K562 (cell line): ENCODE measurements around the gene TESK1. TPM values are rescaled to one million over a fixed set of nuclear protein-coding genes. Genes with fewer than 3 reads are reported as not detected.
"Not testable (repeated sequence)": the region's sequence is repeated elsewhere in the genome, so short reads cannot be mapped to it uniquely, and the experiment has no call there.

Experiments
- ATAC-seq: fragments of 200-7000 bp; cut with Tn5 transposase; 3 replicates; pipeline ENCODE4 v1.9.1; 2020; ENCODE audit warnings: moderate library complexity
- BruUV-seq: library from RNA; stranded (reverse); fragments of 400-500 nt; replicated peaks from 2 replicates; lab custom pipeline; 2021; lab: Mats Ljungman, UMichigan
- CTCF ChIA-PET: fragments of 300-600 bp; formaldehyde crosslinking; extraction: SDS; loops from one replicate; lab custom pipeline; 2021; ENCODE audit warnings: low intra/inter-chr PET ratio; lab: Yijun Ruan, JAX
- POLR2A ChIA-PET: fragments of 300-600, 350-650 bp; sonication (Branson Sonifier 250); formaldehyde crosslinking; extraction: SDS; loops from one replicate; lab custom pipeline; 2021; ENCODE audit warnings: antibody characterized with exemption, inconsistent platforms; lab: Yijun Ruan, JAX
- DNase-seq, 4 experiments: peaks; one replicate each; pipeline versions ENCODE4 v3.0.0 to v3.0.0-alpha.2; 2011 to 2018; ENCODE audit warnings: low spot score in 3 of 4, mixed read lengths in 3 of 4; ENCODE audit errors: extremely low read depth in 1 of 4
- FAIRE-seq: peaks from 2 replicates; lab custom pipeline; 2011; peaks lifted over from hg19 to GRCh38; lab: Jason Lieb, UNC
- H2AFZ ChIP-seq: 2 replicates; pipeline ENCODE4 v1.6.0; 2011; ENCODE audit warnings: low read depth, low read length, control low read depth, inconsistent platforms
- H3K27ac ChIP-seq: fragments of 200-600 bp; 3 replicates; pipeline ENCODE4 v1.8.0; 2011; ENCODE audit warnings: low read depth, mild to moderate bottlenecking, control low read depth, inconsistent platforms, low read length, moderate library complexity, mixed read lengths; ENCODE audit errors: extremely low read depth
- H3K27me3 ChIP-seq, 2 experiments: fragments of 300-600 bp in 1 of 2; 2 replicates in 1 of 2; 3 replicates in 1 of 2; pipeline versions ENCODE4 v1.6.0 to v1.8.0; 2011; ENCODE audit warnings: inconsistent platforms in 2 of 2, low read length in 2 of 2, mild to moderate bottlenecking in 1 of 2, mixed read lengths in 1 of 2, moderate library complexity in 1 of 2; ENCODE audit not compliant: control insufficient read depth in 2 of 2, insufficient read depth in 2 of 2
- H3K36me3 ChIP-seq: fragments of 300-600 bp; 3 replicates; pipeline ENCODE4 v1.8.0; 2011; ENCODE audit warnings: mild to moderate bottlenecking, low read length, inconsistent platforms; ENCODE audit not compliant: control insufficient read depth, insufficient read depth
- H3K4me1 ChIP-seq, 2 experiments: fragments of 200-600 bp in 1 of 2; replicated peaks in 1 of 2; 2 replicates in 1 of 2; 3 replicates in 1 of 2; pipeline versions ENCODE4 v1.5.1 to v1.8.0; 2011; ENCODE audit warnings: inconsistent platforms in 2 of 2, low read length in 2 of 2, mild to moderate bottlenecking in 1 of 2, mixed read lengths in 1 of 2, moderate library complexity in 1 of 2; ENCODE audit not compliant: control insufficient read depth in 2 of 2, insufficient read depth in 2 of 2
- H3K4me2 ChIP-seq: 2 replicates; pipeline ENCODE4 v1.6.1; 2011; ENCODE audit warnings: low read length, control low read depth, inconsistent platforms, mixed read lengths; ENCODE audit not compliant: insufficient read depth
- H3K4me3 ChIP-seq: fragments of 200-600 bp; sonication (generic), shearing (Covaris generic); 2 replicates; pipeline ENCODE4 v1.5.1; 2016; ENCODE audit warnings: control low read depth, inconsistent platforms
- H3K79me2 ChIP-seq: fragments of 200-600 bp; 3 replicates; pipeline ENCODE4 v1.8.0; 2011; ENCODE audit warnings: low read length, inconsistent platforms; ENCODE audit not compliant: control insufficient read depth, insufficient read depth
- H3K9ac ChIP-seq, 2 experiments: 2 replicates each; pipeline versions ENCODE4 v1.6.0 to v1.6.1; 2011; ENCODE audit warnings: low read depth in 2 of 2, low read length in 2 of 2, control low read depth in 1 of 2, inconsistent platforms in 1 of 2, mild to moderate bottlenecking in 1 of 2, mixed read lengths in 1 of 2; ENCODE audit not compliant: insufficient read depth in 1 of 2
- H3K9me1 ChIP-seq: one replicate; pipeline ENCODE4 v1.6.0; 2011; ENCODE audit warnings: inconsistent platforms, mild to moderate bottlenecking, low read length, moderate library complexity; ENCODE audit not compliant: control insufficient read depth, insufficient read depth
- H3K9me3 ChIP-seq: replicated peaks from 2 replicates; pipeline ENCODE4 v1.5.1; 2011; ENCODE audit warnings: low read depth, low read length, inconsistent platforms; ENCODE audit not compliant: control insufficient read depth, insufficient read depth
- H4K20me1 ChIP-seq: replicated peaks from 2 replicates; pipeline ENCODE4 v1.6.1; 2011; ENCODE audit warnings: low read length, inconsistent platforms, mixed read lengths; ENCODE audit not compliant: control insufficient read depth, insufficient read depth
- ZNF57 ChIP-seq: fragments of 450-650 bp; formaldehyde crosslinking; IDR thresholded peaks from 2 replicates; pipeline ENCODE4 v1.4.0; 2020; ENCODE audit warnings: mild to moderate bottlenecking, moderate library complexity
- WGBS: fragments of 100-300 bp; shearing (Covaris generic); methylation state at CpG from one replicate; pipeline ENCODE4 v1.1.6; 2016; ENCODE audit warnings: low coverage, mixed read lengths; ENCODE audit not compliant: insufficient coverage; ENCODE audit errors: missing lambda C conversion rate; 5-methylcytosine and 5-hydroxymethylcytosine counted together
- in situ Hi-C: fragments of 300-500 bp; cut with MboI; formaldehyde crosslinking; loops from 4 replicates; pipeline ENCODE4 v1.15.0; 2018; ENCODE audit warnings: inconsistent platforms, mixed read lengths
- intact Hi-C: fragments of 100-400 bp; cut with micrococcal nuclease; formaldehyde crosslinking; loops from 2 replicates; pipeline ENCODE4 v1.14.2; 2022
- polyA plus RNA-seq, 8 experiments: library from polyadenylated mRNA; depleted of rRNA in 4 of 8; stranded (reverse) in 5 of 8; unstranded in 3 of 8; fragments of >200 nt; fragmentation: Nextera tagmentation in 2 of 8; fragmentation: Illumina TruSeq in 1 of 8; extraction: Ambion mirVana in 2 of 8; extraction: Trizol in 1 of 8; gene quantifications; 2 replicates each; pipeline versions ENCODE4 v1.2.1 to v1.2.3, GENCODE V29; 2011 to 2014; ENCODE audit warnings: inconsistent platforms in 1 of 8, missing spikeins in 1 of 8
- total RNA-seq, 7 experiments: library from RNA; depleted of rRNA in 6 of 7; stranded (reverse); fragments of >200 nt in 6 of 7; fragmentation: Illumina TruSeq in 2 of 7; extraction: Trizol in 2 of 7; gene quantifications; 2 replicates each; pipeline versions ENCODE4 v1.2.1 to v1.2.3, GENCODE V29; 2011 to 2021; ENCODE audit warnings: low replicate concordance in 1 of 7

TESK1 gene
- total and polyA plus RNA-seq, 9 of the 15 experiments (the other 6 are each of a cell fraction or from before 2014, with no cell fraction given), result 0.07 to 10.4 (median 4.1) TPM

GRCh38 chr9:35636877-35637246 lies 31.8 kb downstream of the TESK1 start:
- H3K4me1 ChIP-seq, DNase-seq, CTCF ChIA-PET, intact Hi-C loops, H3K4me3 ChIP-seq, H3K9ac ChIP-seq, H2AFZ ChIP-seq, H4K20me1 ChIP-seq, in situ Hi-C loops, H3K9me3 ChIP-seq, H3K79me2 ChIP-seq, H3K27me3 ChIP-seq, H3K9me1 ChIP-seq, H3K36me3 ChIP-seq, POLR2A ChIA-PET, BruUV-seq, FAIRE-seq, ATAC-seq, H3K27ac ChIP-seq, H3K4me2 ChIP-seq: not testable (repeated sequence)
- 81% methylated on average over 6 of the region's 6 CpGs for WGBS
- peak; percentile 95 for TF ChIP-seq ZNF57 (CRISPR knock-in tag)

DNA sequence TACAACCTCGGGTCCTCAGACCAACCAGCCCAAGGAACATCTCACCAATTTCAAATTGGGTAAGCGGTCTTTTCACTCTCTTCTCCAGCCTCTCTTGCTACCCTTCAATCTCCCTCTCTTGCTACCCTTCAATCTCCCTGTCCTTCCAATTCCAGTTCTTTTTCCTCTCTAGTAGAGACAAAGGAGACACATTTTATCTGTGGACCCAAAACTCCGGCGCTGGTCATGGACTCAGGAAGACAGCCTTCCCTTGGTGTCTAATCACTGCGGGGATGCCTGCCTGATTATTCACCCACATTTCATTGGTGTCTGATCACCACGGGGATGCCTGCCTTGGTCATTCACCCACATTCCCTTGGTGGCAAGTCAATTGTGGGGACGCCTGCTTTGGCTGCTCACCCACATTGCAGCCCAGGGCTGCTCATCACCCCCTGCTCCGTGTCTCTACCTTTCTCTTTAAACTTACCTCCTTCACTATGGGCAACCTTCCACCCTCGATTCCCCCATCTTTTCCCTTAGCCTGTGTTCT lies 32.4 kb downstream of the TESK1 start:
- H3K4me3 ChIP-seq, H3K9ac ChIP-seq, H3K9me3 ChIP-seq, intact Hi-C loops, in situ Hi-C loops, H3K27me3 ChIP-seq, H3K4me1 ChIP-seq, H3K36me3 ChIP-seq, FAIRE-seq, H3K27ac ChIP-seq, BruUV-seq, H3K9me1 ChIP-seq, POLR2A ChIA-PET, H3K4me2 ChIP-seq, ATAC-seq, CTCF ChIA-PET, H3K79me2 ChIP-seq, H2AFZ ChIP-seq, DNase-seq, H4K20me1 ChIP-seq: not testable (repeated sequence)
- WGBS, result 24% methylated on average over 2 of the region's 9 CpGs

DNA sequence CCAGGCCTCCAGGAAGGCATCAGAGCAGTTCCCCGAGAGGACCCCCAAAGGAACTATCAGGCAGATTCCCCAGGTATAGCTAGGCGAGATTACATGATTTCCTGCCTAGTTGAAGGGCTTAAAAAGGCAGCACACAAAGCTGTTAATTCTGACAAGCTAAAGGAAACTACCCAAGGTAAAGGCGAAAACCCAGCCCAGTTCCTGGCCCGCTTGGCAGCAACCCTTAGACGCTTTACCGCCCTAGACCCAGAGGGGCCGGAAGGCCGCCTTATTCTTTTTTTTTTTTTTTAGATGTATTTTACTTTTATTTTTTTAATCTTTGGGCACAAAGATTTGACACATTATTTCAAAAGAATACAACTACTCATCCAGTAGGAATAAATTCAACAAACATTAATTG lies 33.7 kb downstream of the TESK1 start:
- H3K4me1 ChIP-seq, ATAC-seq, H4K20me1 ChIP-seq, POLR2A ChIA-PET, H3K9me1 ChIP-seq, FAIRE-seq, H3K9ac ChIP-seq, BruUV-seq, H3K27ac ChIP-seq, CTCF ChIA-PET, in situ Hi-C loops, H3K27me3 ChIP-seq, intact Hi-C loops, H3K4me3 ChIP-seq, H3K36me3 ChIP-seq, DNase-seq, H3K79me2 ChIP-seq, H3K4me2 ChIP-seq, H2AFZ ChIP-seq, H3K9me3 ChIP-seq: not testable (repeated sequence)
- 60% methylated on average over 1 of the region's 8 CpGs for WGBS
